Measurements from ENCODE around the gene SKOR1.

DNA sequence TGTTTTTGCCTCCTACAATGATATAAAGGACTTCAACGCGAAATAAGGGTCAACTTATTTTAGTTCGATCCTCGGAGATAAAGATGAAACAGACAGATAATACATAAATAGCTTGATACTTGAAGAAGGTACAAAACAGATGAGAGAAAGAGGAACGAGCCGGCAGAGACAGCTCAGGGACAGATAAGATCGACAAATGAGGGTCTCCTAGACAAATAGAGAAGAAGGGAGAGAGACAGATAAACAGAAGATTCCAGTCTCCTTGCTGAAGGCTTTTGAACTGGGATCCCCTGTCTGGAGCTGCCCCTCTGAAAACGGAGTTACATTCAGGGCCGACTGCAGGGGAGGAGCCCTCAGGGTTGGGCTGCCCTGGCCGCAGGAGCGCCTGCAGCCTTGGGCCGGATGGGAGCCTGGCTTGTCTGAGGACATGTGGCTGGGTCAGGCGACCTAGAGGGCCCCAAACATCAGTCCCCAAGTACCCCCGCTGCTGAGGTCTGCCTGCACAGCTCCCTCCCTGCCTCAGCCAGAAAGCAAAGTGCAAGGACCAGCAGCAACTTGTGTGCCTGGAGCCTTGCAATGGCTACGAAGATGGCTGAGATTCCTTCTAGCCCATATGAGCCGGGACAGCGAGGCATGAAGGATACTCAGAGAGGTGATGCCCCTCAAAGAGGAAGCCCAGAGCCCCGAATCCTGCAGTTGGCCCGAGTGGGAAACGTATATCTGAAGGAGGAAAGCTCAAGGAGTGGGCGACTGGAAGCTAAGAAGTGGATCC lies 926 bp upstream of the SKOR1 start:
- TF ChIP-seq, protein P1, sequence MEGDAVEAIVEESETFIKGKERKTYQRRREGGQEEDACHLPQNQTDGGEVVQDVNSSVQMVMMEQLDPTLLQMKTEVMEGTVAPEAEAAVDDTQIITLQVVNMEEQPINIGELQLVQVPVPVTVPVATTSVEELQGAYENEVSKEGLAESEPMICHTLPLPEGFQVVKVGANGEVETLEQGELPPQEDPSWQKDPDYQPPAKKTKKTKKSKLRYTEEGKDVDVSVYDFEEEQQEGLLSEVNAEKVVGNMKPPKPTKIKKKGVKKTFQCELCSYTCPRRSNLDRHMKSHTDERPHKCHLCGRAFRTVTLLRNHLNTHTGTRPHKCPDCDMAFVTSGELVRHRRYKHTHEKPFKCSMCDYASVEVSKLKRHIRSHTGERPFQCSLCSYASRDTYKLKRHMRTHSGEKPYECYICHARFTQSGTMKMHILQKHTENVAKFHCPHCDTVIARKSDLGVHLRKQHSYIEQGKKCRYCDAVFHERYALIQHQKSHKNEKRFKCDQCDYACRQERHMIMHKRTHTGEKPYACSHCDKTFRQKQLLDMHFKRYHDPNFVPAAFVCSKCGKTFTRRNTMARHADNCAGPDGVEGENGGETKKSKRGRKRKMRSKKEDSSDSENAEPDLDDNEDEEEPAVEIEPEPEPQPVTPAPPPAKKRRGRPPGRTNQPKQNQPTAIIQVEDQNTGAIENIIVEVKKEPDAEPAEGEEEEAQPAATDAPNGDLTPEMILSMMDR (IDR thresholded peaks at IDR 0.05), result no peak
- TF ChIP-seq, protein P2, sequence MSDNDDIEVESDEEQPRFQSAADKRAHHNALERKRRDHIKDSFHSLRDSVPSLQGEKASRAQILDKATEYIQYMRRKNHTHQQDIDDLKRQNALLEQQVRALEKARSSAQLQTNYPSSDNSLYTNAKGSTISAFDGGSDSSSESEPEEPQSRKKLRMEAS (IDR thresholded peaks at IDR 0.05; ENCODE audit: low read depth), result no peak
- TF ChIP-seq RAD21 (IDR thresholded peaks at IDR 0.05; ENCODE audit: low read length) (no peak), GABPA (IDR thresholded peaks at IDR 0.05; ENCODE audit: low read depth) (no peak), TAF1 (IDR thresholded peaks at IDR 0.05; ENCODE audit: borderline replicate concordance, low read depth, low read length) (no peak), YY1 (IDR thresholded peaks at IDR 0.05; ENCODE audit: low read depth) (no peak), RCOR1 (IDR thresholded peaks at IDR 0.05; ENCODE audit: low read length) (no peak), MXI1 (IDR thresholded peaks at IDR 0.05; ENCODE audit: low read depth, low read length) (no peak), SIN3A (IDR thresholded peaks at IDR 0.05; ENCODE audit: borderline replicate concordance, low read depth, low read length) (no peak), NRF1 (IDR thresholded peaks at IDR 0.05; ENCODE audit: low read depth, low read length) (no peak), FOSL2 (IDR thresholded peaks at IDR 0.05; ENCODE audit: borderline replicate concordance, low read depth) (no peak), FOXM1 (IDR thresholded peaks at IDR 0.05; ENCODE audit: low read depth) (no peak)
- TF ChIP-seq, protein P3, sequence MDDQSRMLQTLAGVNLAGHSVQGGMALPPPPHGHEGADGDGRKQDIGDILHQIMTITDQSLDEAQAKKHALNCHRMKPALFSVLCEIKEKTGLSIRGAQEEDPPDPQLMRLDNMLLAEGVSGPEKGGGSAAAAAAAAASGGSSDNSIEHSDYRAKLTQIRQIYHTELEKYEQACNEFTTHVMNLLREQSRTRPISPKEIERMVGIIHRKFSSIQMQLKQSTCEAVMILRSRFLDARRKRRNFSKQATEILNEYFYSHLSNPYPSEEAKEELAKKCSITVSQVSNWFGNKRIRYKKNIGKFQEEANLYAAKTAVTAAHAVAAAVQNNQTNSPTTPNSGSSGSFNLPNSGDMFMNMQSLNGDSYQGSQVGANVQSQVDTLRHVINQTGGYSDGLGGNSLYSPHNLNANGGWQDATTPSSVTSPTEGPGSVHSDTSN (IDR thresholded peaks at IDR 0.05), result no peak
- TF ChIP-seq, protein P4, sequence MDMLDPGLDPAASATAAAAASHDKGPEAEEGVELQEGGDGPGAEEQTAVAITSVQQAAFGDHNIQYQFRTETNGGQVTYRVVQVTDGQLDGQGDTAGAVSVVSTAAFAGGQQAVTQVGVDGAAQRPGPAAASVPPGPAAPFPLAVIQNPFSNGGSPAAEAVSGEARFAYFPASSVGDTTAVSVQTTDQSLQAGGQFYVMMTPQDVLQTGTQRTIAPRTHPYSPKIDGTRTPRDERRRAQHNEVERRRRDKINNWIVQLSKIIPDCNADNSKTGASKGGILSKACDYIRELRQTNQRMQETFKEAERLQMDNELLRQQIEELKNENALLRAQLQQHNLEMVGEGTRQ (IDR thresholded peaks at IDR 0.05; ENCODE audit: borderline replicate concordance, low read depth, low read length), result no peak
